Choroid plexus epithelial cell (primary cell): ENCODE results near the gene CA12.

ENCODE experiments used
- DNase-seq: peaks from one replicate; pipeline ENCODE4 v3.0.0-alpha.2; 2010; ENCODE audit warnings: low read depth
- H3K4me3 ChIP-seq: 2 replicates; pipeline ENCODE4 v1.5.1; 2011; ENCODE audit warnings: low read depth, mild to moderate bottlenecking, control low read depth, low read length, moderate library complexity
- CTCF ChIP-seq: conservative IDR thresholded peaks from 2 replicates; pipeline ENCODE4 v1.5.1; 2011; ENCODE audit warnings: low read depth, mild to moderate bottlenecking, control low read depth, inconsistent platforms, low read length, moderate library complexity

CA12 gene

GRCh38 chr15:63358241-63359029 lies 23.2 kb downstream of the CA12 start:
- no peak for TF ChIP-seq CTCF
- no peak for DNase-seq
- no peak overlapping the region for H3K4me3 ChIP-seq

GRCh38 chr15:63357731-63358130 lies 23.9 kb downstream of the CA12 start:
- H3K4me3 ChIP-seq = no peak overlapping the region
- TF ChIP-seq CTCF = no peak
- no peak for DNase-seq

- no peak overlapping the region for H3K4me3 ChIP-seq
- no peak for TF ChIP-seq CTCF
- DNase-seq = no peak
Observed at GRCh38 chr15:63357061-63357460, 24.6 kb downstream of the CA12 start.

- DNase-seq = no peak
- TF ChIP-seq CTCF = no peak
- H3K4me3 ChIP-seq = no peak overlapping the region
Observed at GRCh38 chr15:63354821-63355650, 26.6 kb downstream of the CA12 start.

- H3K4me3 ChIP-seq = no peak overlapping the region
- TF ChIP-seq CTCF = no peak
- no peak for DNase-seq
Observed at GRCh38 chr15:63353887-63354286, 27.8 kb downstream of the CA12 start.

GRCh38 chr15:63353261-63353660 lies 28.4 kb downstream of the CA12 start:
- no peak for TF ChIP-seq CTCF
- no peak for DNase-seq
- H3K4me3 ChIP-seq = no peak overlapping the region
